Measurements from ENCODE around the gene LCOR. TPM values are rescaled to one million over a fixed set of nuclear protein-coding genes. Genes with fewer than 3 reads are reported as not detected.

Gene LCOR
- total and polyA plus RNA-seq, 2 experiments from 2014 or later: 9.1 to 14.8 TPM

DNA sequence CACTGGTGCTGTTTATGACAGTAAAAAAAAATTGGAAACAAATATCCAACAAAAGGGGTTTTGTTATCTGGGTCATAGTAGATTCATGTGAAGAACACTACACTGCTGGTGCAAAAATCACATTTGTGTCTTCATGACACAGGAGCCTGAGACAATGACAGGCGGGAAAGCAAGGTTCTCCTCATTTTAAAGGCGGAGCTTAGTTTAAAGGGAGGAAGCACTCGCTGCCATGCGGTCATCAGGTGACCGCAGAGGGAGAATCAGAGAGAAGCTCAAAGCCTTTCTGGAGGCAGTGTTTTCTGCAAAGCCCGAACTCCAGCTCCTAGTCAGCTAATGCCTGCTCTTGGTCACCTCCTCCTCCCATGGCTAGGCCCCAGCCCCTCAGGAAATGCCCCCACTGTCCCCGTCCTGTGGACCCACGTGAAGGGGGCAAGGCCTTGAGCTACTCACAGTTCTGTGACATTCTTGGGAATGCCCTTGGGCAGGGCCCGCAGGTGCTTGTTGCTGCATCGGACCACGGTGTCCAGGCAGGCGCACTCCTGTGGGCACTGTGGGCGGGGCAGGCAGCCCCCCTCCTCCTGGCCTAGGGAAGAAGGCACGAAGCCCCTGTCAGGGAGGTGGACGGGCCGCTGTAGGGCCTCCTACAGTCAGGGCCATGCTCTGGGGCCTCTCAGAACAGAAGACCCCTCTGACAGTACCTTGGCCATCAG lies 207.6 kb downstream of the LCOR start:
- Histone ChIP-seq H4K20me1 (ENCODE audit: insufficient read depth) (no peaks in the 10 kb centered on the region), H3K27me3 (replicated peaks; ENCODE audit: insufficient read depth) (peaks cover 7% of the 10 kb centered on the region), H3K4me1 (ENCODE audit: insufficient read depth) (no peaks in the 10 kb centered on the region), H3K9me2 (ENCODE audit: insufficient read depth) (no peaks in the 10 kb centered on the region), H2AFZ (no peak overlapping the region), H3K9ac (no peak overlapping the region), H3K79me2 (ENCODE audit: insufficient read depth) (no peaks in the 10 kb centered on the region), H3K27ac (no peak overlapping the region), H3K36me3 (ENCODE audit: low read depth) (no peaks in the 10 kb centered on the region), H3K4me3 (no peak overlapping the region), H3F3A (ENCODE audit: insufficient read depth) (no peaks in the 10 kb centered on the region), H3K9me3 (ENCODE audit: low read depth) (no peaks in the 10 kb centered on the region), H3K4me2 (ENCODE audit: unreplicated experiment) (no peak overlapping the region)
- WGBS, 2 experiments (ENCODE audit: low coverage in 1 of 2, low lambda C conversion rate in 2 of 2, missing lambda C conversion rate in 2 of 2): 70 to 73% methylated on average over 16 of the region's 16 CpGs
- no peak for DNase-seq
- no peak for TF ChIP-seq EZH2 (IDR thresholded peaks at IDR 0.05; ENCODE audit: insufficient read depth, poor library complexity, severe bottlenecking)
- TF ChIP-seq EZH2phosphoT487 (IDR thresholded peaks at IDR 0.05; ENCODE audit: insufficient read depth, low read depth): no peak
- in situ Hi-C loops (cut with MboI): loop anchor here (25.0 kb wide), 1 partner anchor 652 kb away; no protein-coding TSS in a partner anchor

DNA sequence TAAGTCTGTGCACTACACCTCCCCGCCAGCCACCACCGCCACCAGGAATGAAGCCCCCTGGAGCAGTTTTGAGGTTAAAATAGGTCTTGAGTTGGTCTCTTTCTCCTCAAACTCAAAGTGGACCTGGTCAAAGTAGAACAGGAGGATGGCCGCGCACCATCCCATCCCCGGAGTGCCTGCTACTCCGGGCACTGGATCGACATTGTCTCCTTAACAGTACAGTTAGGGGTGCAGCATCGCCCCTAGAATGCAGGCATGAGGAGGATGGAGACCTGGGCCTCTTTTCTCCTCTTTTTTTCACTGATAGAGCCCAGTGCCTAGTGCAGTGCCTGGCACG lies 208.1 kb downstream of the LCOR start:
- peaks cover 7% of the 10 kb centered on the region for H3K27me3 ChIP-seq (replicated peaks; ENCODE audit: insufficient read depth)
- H3K27ac ChIP-seq: no peak overlapping the region
- H3K4me3 ChIP-seq: no peak overlapping the region
- no peaks in the 10 kb centered on the region for H3K9me3 ChIP-seq (ENCODE audit: low read depth)
- in situ Hi-C loops (cut with MboI): loop anchor here (25.0 kb wide), 1 partner anchor 653 kb away; no protein-coding TSS in a partner anchor
- TF ChIP-seq EZH2phosphoT487 (IDR thresholded peaks at IDR 0.05; ENCODE audit: insufficient read depth, low read depth): no peak
- TF ChIP-seq EZH2 (IDR thresholded peaks at IDR 0.05; ENCODE audit: insufficient read depth, poor library complexity, severe bottlenecking): no peak
- no peak for DNase-seq
- no peak overlapping the region for H3K9ac ChIP-seq
- H4K20me1 ChIP-seq (ENCODE audit: insufficient read depth): no peaks in the 10 kb centered on the region
- no peak overlapping the region for H2AFZ ChIP-seq
- H3F3A ChIP-seq (ENCODE audit: insufficient read depth): no peaks in the 10 kb centered on the region
- no peaks in the 10 kb centered on the region for H3K36me3 ChIP-seq (ENCODE audit: low read depth)
- no peaks in the 10 kb centered on the region for H3K9me2 ChIP-seq (ENCODE audit: insufficient read depth)
- H3K4me1 ChIP-seq (ENCODE audit: insufficient read depth): no peaks in the 10 kb centered on the region
- no peaks in the 10 kb centered on the region for H3K79me2 ChIP-seq (ENCODE audit: insufficient read depth)
- H3K4me2 ChIP-seq (ENCODE audit: unreplicated experiment): no peak overlapping the region
- 78 to 84% methylated on average over 9 of the region's 9 CpGs for WGBS, 2 experiments (ENCODE audit: low coverage in 1 of 2, low lambda C conversion rate in 2 of 2, missing lambda C conversion rate in 2 of 2)

DNA sequence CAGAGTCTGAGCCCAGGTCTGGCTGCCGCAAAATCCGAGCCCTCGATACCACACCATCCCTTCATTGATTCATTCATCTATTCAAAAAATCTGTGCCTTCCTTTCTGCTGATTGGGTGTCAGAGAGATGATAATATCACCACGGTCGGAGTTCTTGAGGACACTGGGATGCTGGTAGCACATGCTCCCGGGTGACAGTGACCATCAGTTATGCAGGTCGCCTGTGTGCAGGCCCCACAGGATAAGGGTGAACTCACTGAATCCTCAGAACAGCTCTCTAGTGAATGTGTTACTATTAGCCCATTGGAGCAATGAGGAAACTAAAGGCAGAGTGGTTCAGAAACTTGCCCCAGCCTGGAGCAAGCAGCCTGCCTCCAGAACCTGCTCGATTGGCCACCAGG lies 208.6 kb downstream of the LCOR start:
- Histone ChIP-seq H3F3A (ENCODE audit: insufficient read depth) (no peaks in the 10 kb centered on the region), H3K9me3 (ENCODE audit: low read depth) (no peaks in the 10 kb centered on the region), H3K36me3 (ENCODE audit: low read depth) (no peaks in the 10 kb centered on the region), H4K20me1 (ENCODE audit: insufficient read depth) (no peaks in the 10 kb centered on the region), H3K9ac (no peak overlapping the region), H2AFZ (no peak overlapping the region), H3K4me1 (ENCODE audit: insufficient read depth) (no peaks in the 10 kb centered on the region), H3K79me2 (ENCODE audit: insufficient read depth) (no peaks in the 10 kb centered on the region), H3K27me3 (replicated peaks; ENCODE audit: insufficient read depth) (peaks cover 7% of the 10 kb centered on the region), H3K9me2 (ENCODE audit: insufficient read depth) (no peaks in the 10 kb centered on the region), H3K4me2 (ENCODE audit: unreplicated experiment) (no peak overlapping the region), H3K4me3 (no peak overlapping the region), H3K27ac (no peak overlapping the region)
- 71% methylated on average over 8 of the region's 8 CpGs for WGBS, 2 experiments (ENCODE audit: low coverage in 1 of 2, low lambda C conversion rate in 2 of 2, missing lambda C conversion rate in 2 of 2)
- TF ChIP-seq EZH2phosphoT487 (IDR thresholded peaks at IDR 0.05; ENCODE audit: insufficient read depth, low read depth): no peak
- no peak for TF ChIP-seq EZH2 (IDR thresholded peaks at IDR 0.05; ENCODE audit: insufficient read depth, poor library complexity, severe bottlenecking)
- DNase-seq: no peak
- in situ Hi-C loops (cut with MboI): loop anchor here (25.0 kb wide), 1 partner anchor 653 kb away; no protein-coding TSS in a partner anchor

DNA sequence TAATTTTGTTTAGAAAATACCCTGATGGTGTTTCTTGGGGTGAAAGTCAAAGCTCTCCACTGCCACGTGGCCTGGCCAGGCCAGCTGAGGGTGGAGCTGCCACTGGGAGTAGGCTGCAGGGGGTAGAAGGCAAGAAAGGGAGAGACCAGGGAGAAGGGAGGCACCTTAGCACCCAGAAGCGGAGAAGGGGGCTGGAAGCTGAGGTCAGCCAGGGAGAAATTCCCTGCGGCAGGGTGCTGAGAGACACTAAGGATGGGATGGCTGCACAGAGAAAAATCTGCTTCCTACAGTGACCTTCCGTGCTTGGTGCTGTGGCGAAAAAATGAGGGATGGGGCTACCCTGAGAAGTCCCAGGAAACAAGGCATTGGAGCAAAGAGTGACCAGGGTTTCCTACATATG lies 210.0 kb downstream of the LCOR start:
- 70 to 73% methylated on average over 5 of the region's 5 CpGs for WGBS, 2 experiments (ENCODE audit: low coverage in 1 of 2, low lambda C conversion rate in 2 of 2, missing lambda C conversion rate in 2 of 2)
- TF ChIP-seq EZH2 (IDR thresholded peaks at IDR 0.05; ENCODE audit: insufficient read depth, poor library complexity, severe bottlenecking) (no peak), EZH2phosphoT487 (IDR thresholded peaks at IDR 0.05; ENCODE audit: insufficient read depth, low read depth) (no peak)
- Histone ChIP-seq H3K9me2 (ENCODE audit: insufficient read depth) (no peaks in the 10 kb centered on the region), H3K27me3 (replicated peaks; ENCODE audit: insufficient read depth) (no peaks in the 10 kb centered on the region), H3K36me3 (ENCODE audit: low read depth) (no peaks in the 10 kb centered on the region), H3K79me2 (ENCODE audit: insufficient read depth) (no peaks in the 10 kb centered on the region), H2AFZ (no peak overlapping the region), H3K4me3 (no peak overlapping the region), H3K9me3 (ENCODE audit: low read depth) (no peaks in the 10 kb centered on the region), H3F3A (ENCODE audit: insufficient read depth) (no peaks in the 10 kb centered on the region), H3K4me2 (ENCODE audit: unreplicated experiment) (no peak overlapping the region), H4K20me1 (ENCODE audit: insufficient read depth) (no peaks in the 10 kb centered on the region), H3K27ac (no peak overlapping the region), H3K9ac (no peak overlapping the region), H3K4me1 (ENCODE audit: insufficient read depth) (no peaks in the 10 kb centered on the region)
- no peak for DNase-seq
- in situ Hi-C loops (cut with MboI): loop anchor here (25.0 kb wide), 1 partner anchor 655 kb away; no protein-coding TSS in a partner anchor

Measured in GM23248 (cell line).